Transverse colon (tissue), 4 donors: ENCODE data around the gene FZD8. TPM values are rescaled to one million over a fixed set of nuclear protein-coding genes. Genes with fewer than 3 reads are reported as not detected.

Experiments used
- DNase-seq: peaks from one replicate; pipeline ENCODE4 v3.0.0-alpha.2; 2019
- H3K27ac ChIP-seq, 4 donors: fragments of 200-600 bp; sonication (generic); 2 replicates each; pipeline ENCODE4 v1.5.1; 2016 to 2018; ENCODE audit warnings: inconsistent platforms in 4 of 4
- H3K27me3 ChIP-seq: fragments of 200-600 bp; sonication (generic); 2 replicates; pipeline ENCODE4 v1.5.1; 2017; ENCODE audit warnings: inconsistent platforms
- H3K36me3 ChIP-seq, 4 donors: fragments of 200-600 bp; sonication (generic); 2 replicates each; pipeline ENCODE4 v1.5.1; 2017 to 2019; ENCODE audit warnings: inconsistent platforms in 4 of 4
- H3K4me1 ChIP-seq, 4 donors: fragments of 200-600 bp; sonication (generic); 2 replicates each; pipeline ENCODE4 v1.5.1; 2017 to 2020; ENCODE audit warnings: inconsistent platforms in 4 of 4
- H3K4me3 ChIP-seq, 4 donors: fragments of 200-600 bp; sonication (generic); 1 replicate in 1 of 4; 2 replicates in 3 of 4; pipeline versions ENCODE4 v1.5.1 to v1.6.1; 2017 to 2019; ENCODE audit warnings: inconsistent platforms in 4 of 4
- H3K9me3 ChIP-seq, 2 donors: fragments of 200-600 bp; sonication (generic); 2 replicates each; pipeline ENCODE4 v1.5.1; 2017 to 2019; ENCODE audit warnings: inconsistent platforms in 2 of 2
- CTCF ChIP-seq, 5 experiments: fragments of 200-600 bp in 3 of 5; fragments of 450-650 bp in 2 of 5; sonication (generic) in 3 of 5; IDR thresholded peaks; 1 replicate in 2 of 5; 2 replicates in 3 of 5; pipeline ENCODE4 v1.5.1; 2016 to 2017; ENCODE audit warnings: antibody characterized with exemption in 5 of 5, inconsistent platforms in 3 of 5, mild to moderate bottlenecking in 2 of 5, moderate library complexity in 1 of 5
- EP300 ChIP-seq: sonication (generic); formaldehyde crosslinking; IDR thresholded peaks from one replicate; pipeline ENCODE4 v1.6.1; 2017; ENCODE audit warnings: antibody characterized with exemption, low read depth
- POLR2A ChIP-seq: fragments of 450-650 bp; IDR thresholded peaks from one replicate; pipeline ENCODE4 v1.6.1; 2016; ENCODE audit warnings: antibody characterized with exemption, mild to moderate bottlenecking, moderate library complexity
- POLR2AphosphoS5 ChIP-seq, 3 donors: sonication (generic); formaldehyde crosslinking; IDR thresholded peaks; one replicate each; pipeline ENCODE4 v1.6.1; 2016; ENCODE audit warnings: antibody characterized with exemption in 3 of 3
- WGBS, 2 donors: methylation state at CpG; one replicate each; pipeline ENCODE4 v1.1.5; 2018; ENCODE audit warnings: low coverage in 1 of 2; 5-methylcytosine and 5-hydroxymethylcytosine counted together
- in situ Hi-C, 4 donors: fragments of 200-750 bp; cut with MboI; loops; one replicate each; pipeline versions ENCODE4 v1.15.0 to v1.15.1; 2017; ENCODE audit warnings: low sequenced_read_pairs in 3 of 4, low pct_ligation_motif_present in 1 of 4, low pct_unique_long_range_greater_than_20kb in 1 of 4
- intact Hi-C: fragments of 100-400 bp; cut with DNase I; formaldehyde crosslinking; loops from one replicate; pipeline ENCODE4 v1.15.1; 2023; ENCODE audit warnings: low total_unique reads
- total RNA-seq, 4 donors: library from RNA; depleted of rRNA; stranded (reverse); fragments of >200 nt; gene quantifications; one replicate each; pipeline ENCODE4 v1.1.0, GENCODE V29; 2016

Gene FZD8
- total RNA-seq, 4 donors from 2014 or later = 8.6 to 14.9 (median 10.6) TPM

- Histone ChIP-seq H3K4me3 (no peak overlapping the region), H3K27me3 (no peaks in the 10 kb centered on the region), H3K9me3 (no peaks in the 10 kb centered on the region), H3K27ac (no peak overlapping the region), H3K4me1 (no peaks in the 10 kb centered on the region), H3K36me3 (no peaks in the 10 kb centered on the region)
- intact Hi-C loops (no loop called here), in situ Hi-C loops (loop anchor here in 1 of 4 donors (25.0 kb wide), 1 partner anchor 361 kb away; no protein-coding TSS in a partner anchor)
- no peak for TF ChIP-seq POLR2AphosphoS5 (IDR thresholded peaks at IDR 0.05)
- peak in 3 of 5 experiments; percentile 8 to 15 (median 11) for TF ChIP-seq CTCF (IDR thresholded peaks at IDR 0.05)
- TF ChIP-seq EP300 = no peak
- no peak for TF ChIP-seq POLR2A
- DNase-seq = no peak
- 36 to 80% methylated on average over 1 to 6 of the region's 6 CpGs for WGBS, 2 donors
These were observed 43.7 kb downstream of the FZD8 start for GRCh38 chr10:35598379-35598778.

- no peaks in the 10 kb centered on the region for H3K27me3 ChIP-seq
- no peak overlapping the region for H3K4me3 ChIP-seq
- in situ Hi-C loops = loop anchor here in 1 of 4 donors (25.0 kb wide), 1 partner anchor 358 kb away; no protein-coding TSS in a partner anchor
- H3K4me1 ChIP-seq = no peaks in the 10 kb centered on the region
- WGBS, 2 donors = 49 to 61% methylated on average over 2 to 3 of the region's 3 CpGs
- H3K27ac ChIP-seq = no peak overlapping the region
- TF ChIP-seq POLR2A (no peak), EP300 (no peak), POLR2AphosphoS5 (IDR thresholded peaks at IDR 0.05) (no peak), CTCF (IDR thresholded peaks at IDR 0.05) (no peak)
- H3K36me3 ChIP-seq = no peaks in the 10 kb centered on the region
- intact Hi-C loops = no loop called here
- no peak for DNase-seq
- H3K9me3 ChIP-seq = no peaks in the 10 kb centered on the region
These were observed 47.0 kb downstream of the FZD8 start for GRCh38 chr10:35595106-35595505.

GRCh38 chr10:35594115-35595079, 47.7 kb downstream of the FZD8 start:
- WGBS, 2 donors = 71 to 76% methylated on average over 8 to 14 of the region's 14 CpGs
- Histone ChIP-seq H3K36me3 (no peaks in the 10 kb centered on the region), H3K9me3 (no peaks in the 10 kb centered on the region), H3K27me3 (no peaks in the 10 kb centered on the region), H3K4me1 (no peaks in the 10 kb centered on the region), H3K4me3 (no peak overlapping the region), H3K27ac (no peak overlapping the region)
- intact Hi-C loops = no loop called here
- no peak for TF ChIP-seq POLR2AphosphoS5 (IDR thresholded peaks at IDR 0.05)
- TF ChIP-seq CTCF (IDR thresholded peaks at IDR 0.05) = no peak
- no peak for TF ChIP-seq POLR2A
- TF ChIP-seq EP300 = no peak
- in situ Hi-C loops = loop anchor here in 1 of 4 donors (25.0 kb wide), 1 partner anchor 357 kb away; no protein-coding TSS in a partner anchor
- no peak for DNase-seq

- H3K27ac ChIP-seq = no peak overlapping the region
- intact Hi-C loops = no loop called here
- no peak overlapping the region for H3K4me3 ChIP-seq
- in situ Hi-C loops = loop anchor here in 1 of 4 donors (25.0 kb wide), 1 partner anchor 355 kb away; no protein-coding TSS in a partner anchor
- 87 to 89% methylated on average over 4 of the region's 4 CpGs for WGBS, 2 donors
- no peaks in the 10 kb centered on the region for H3K9me3 ChIP-seq
- H3K36me3 ChIP-seq = no peaks in the 10 kb centered on the region
- DNase-seq = no peak
- TF ChIP-seq EP300 (no peak), CTCF (IDR thresholded peaks at IDR 0.05) (no peak), POLR2AphosphoS5 (IDR thresholded peaks at IDR 0.05) (no peak), POLR2A (no peak)
- H3K27me3 ChIP-seq = no peaks in the 10 kb centered on the region
- H3K4me1 ChIP-seq = no peaks in the 10 kb centered on the region
These were observed 49.7 kb downstream of the FZD8 start for GRCh38 chr10:35592441-35592840.
